Measurements from ENCODE around the gene CEP104.
"Not testable (repeated sequence)": the region's sequence is repeated elsewhere in the genome, so short reads cannot be mapped to it uniquely, and the experiment has no call there.

CEP104 gene

DNA sequence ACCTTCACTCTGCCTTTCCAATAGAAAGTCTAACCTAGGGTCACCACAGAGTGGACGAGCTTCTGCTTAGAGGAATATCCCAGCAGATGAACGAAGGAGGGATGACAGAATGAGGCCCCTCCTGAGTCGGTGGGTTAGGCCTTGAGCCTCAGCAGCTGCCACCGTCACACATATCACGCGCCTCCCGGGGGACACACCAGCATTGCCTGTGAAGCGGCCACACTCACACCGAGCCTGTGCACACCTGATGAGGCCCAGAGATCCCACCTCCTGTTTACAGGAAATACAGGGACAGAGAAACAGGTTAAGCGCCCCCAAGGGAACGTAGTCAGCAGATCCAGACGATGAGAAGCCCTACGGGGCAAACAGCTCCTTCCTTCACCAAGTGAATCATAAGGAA lies 35.6 kb downstream of the CEP104 start:
- DNase-seq: no peak

GRCh38 chr1:3821004-3821403 lies 36.0 kb downstream of the CEP104 start:
- no peak for DNase-seq

DNA sequence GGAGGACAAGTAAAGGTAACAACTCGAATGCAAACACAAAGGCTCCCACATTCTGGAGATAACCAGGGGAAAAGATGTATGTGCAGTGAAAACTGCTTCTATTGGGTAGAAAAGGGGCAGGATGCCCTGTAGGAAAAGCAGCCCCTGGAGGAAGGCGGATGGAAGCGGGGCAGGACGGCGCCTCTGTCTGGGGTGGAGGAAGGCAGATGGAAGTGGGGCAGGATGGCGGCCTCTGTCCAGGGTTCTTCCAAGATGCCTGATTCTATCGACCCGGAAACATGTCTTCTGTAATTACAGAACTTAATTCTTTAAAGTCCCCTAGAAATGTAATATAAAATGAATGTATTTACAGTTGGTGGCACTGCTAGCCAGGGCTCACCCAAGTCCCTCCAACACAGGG lies 36.7 kb downstream of the CEP104 start:
- no peak for DNase-seq

GRCh38 chr1:3819771-3820200 lies 37.2 kb downstream of the CEP104 start:
- DNase-seq: no peak

DNA sequence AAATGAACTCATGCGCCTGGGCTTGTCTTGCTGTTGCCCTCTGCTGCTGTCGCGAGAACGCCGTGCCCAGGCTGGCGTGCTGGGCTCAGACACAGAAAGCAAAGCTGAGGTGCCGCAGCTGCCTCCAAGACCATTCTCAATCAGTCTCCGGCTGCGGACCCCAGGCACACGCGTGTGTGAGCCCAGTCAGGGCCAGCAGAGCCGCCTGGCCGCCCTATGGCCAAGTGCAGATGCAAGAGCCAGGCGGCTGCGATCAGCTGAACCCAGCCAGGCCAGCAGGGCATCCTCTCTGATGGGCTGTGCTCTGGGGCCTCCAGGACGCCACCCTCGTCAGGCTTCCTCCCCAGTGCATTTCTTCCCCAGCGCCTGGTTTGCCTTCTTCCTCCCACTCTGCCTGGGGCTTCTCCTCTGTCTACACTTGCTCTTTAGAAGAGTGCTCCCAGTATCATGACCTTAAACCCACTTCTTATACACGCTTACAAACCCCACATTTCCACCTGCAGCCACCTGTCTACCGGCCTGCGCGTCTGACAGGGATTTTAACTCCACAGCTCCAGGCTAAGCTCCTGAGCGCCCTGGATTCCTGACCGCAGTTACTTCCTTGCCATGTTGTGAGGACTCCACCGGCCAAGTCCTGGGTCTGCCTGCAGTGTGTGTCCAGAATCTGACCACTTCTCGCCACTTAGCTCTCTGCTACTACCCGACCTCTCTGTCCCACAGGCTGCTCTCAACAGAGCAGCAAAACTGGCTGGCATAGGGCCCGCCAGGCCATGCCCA lies 39.0 kb downstream of the CEP104 start:
- no peak for DNase-seq

- no peak for DNase-seq
Measured at GRCh38 chr1:3817138-3817740, 39.8 kb downstream of the CEP104 start.

DNA sequence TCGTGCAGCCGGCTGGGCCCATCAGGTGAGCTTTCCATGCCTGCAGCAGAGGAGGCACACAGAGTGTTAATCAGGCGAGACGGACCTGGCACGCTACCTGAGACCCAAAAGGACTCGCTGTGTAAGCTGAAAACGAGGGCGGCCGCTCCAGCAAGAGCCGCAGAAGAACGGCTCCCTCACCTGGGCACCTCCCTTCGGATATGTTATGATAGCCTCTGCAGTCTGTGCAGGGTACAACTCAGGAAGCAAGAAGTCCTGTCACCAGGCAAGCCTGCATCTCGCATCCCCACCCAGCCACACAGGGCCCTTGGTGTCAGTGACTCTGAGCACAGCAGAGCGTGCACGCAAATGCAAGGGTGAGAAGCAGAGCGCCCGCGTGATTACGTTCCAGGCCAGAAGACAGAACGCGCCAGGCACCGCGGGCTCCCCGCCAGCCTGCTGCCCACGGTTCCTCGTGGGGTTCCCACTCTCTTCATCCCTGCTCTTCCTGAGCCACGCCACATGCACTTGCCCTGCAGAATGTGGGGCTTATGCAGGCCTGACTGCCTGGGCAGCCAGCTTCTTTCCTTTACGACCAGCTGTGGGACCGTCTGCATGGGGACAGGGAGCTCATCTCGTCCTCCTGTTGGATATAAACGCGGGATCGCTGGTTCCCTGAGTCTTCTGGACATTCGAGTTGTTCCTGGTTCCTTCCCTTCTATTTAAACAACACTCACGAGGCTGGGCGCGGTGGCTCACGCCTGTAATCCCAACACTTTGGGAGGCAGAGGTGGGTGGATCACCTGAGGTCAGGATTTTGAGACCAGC lies 40.5 kb downstream of the CEP104 start:
- no peak for DNase-seq

DNA sequence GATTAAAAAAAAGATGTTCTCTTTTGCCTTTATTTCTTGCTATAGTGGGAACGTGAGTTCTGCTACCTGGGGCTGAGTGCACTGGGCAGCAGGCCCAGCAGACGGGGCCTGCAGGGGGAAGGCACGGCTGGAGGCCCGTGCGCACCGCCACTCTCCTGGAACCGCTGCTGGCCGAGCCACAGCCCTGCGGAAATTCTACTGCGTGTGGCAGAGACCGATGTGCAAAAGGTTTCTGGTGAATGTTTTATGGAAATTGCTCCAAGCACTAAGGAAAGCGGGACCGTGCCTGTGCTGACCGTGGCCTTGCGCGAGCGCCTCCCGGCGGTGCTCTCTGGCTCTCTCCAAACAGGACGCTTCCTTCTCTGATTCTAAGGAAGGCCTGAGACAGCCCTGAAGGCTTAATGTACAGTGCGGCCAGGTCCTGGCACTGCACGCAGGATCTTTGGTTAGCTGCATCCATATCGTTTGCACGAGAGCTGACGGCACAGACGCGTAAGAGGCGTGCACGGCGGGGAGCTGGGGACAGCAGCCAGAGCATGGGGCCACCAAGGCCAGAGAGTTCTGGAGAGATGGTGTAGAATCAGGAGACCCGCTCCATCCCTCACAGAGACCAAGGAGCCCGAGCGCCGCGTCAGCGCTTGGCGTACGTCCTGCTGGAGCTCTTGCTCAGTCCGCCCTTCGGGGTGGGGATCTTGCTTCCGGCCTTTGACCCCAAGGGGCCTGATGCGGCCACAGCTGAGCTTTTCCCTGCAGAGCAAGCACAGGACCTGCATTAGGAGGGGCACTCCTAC lies 42.0 kb downstream of the CEP104 start:
- no peak for DNase-seq

GRCh38 chr1:3814065-3814464 lies 42.9 kb downstream of the CEP104 start:
- DNase-seq: no peak

GRCh38 chr1:3811595-3811911 lies 45.5 kb downstream of the CEP104 start:
- DNase-seq: no peak

DNA sequence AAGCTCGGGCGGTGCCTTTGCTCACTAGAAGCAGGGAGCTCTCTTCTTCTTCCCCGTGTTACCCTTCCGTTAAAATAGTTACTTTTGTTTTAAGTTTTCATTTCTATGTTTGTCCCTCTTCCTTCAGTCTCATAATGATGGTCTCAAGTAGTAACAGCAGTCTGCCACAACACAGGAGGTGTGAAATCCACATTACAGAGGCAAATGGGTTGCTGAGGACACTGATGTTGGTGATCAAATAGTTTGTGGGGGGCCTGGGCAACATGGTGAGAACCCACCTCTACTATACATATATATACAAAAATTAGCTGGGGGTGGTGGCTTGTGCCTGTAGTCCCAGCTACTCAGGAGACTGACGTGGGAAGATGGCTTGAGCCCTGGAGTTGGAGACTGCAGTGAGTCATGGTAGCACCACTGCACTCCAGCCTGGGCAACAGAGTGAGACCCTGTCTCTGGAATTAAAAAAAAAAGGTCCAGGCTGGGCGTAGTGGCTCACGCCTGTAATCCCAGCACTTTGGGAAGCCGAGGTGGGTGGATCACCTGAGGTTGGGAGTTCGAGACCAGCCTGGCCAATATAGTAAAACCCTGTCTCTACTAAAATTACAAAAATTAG lies 46.8 kb downstream of the CEP104 start:
- DNase-seq: not testable (repeated sequence)

DNA sequence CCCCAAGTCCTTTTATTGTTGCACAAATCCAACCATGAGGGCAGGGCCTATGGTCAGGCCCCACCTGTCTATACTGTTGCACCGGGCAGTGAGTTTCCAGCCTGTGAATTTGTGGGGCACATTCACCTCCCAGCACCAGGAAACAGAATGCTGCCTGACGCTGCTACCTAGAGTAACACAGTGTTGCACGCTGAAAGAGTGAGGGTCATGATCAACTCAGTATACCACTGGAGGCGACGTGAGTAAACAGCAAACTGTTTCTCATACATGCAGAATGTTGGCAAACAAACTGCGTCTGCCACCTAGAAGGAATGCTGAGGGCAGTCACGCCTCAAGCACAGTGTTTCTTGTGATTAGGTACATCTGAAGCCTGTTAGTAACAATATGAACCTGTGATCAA lies 47.3 kb downstream of the CEP104 start:
- no peak for DNase-seq

- DNase-seq: no peak
Measured at GRCh38 chr1:3807769-3808168, 49.2 kb downstream of the CEP104 start.

- DNase-seq: no peak
Measured at GRCh38 chr1:3805038-3805437, 52.0 kb downstream of the CEP104 start.

- DNase-seq: not testable (repeated sequence)
Measured at GRCh38 chr1:3804627-3804944, 52.4 kb downstream of the CEP104 start.

GRCh38 chr1:3803905-3804626 lies 52.9 kb downstream of the CEP104 start:
- no peak for DNase-seq

DNA sequence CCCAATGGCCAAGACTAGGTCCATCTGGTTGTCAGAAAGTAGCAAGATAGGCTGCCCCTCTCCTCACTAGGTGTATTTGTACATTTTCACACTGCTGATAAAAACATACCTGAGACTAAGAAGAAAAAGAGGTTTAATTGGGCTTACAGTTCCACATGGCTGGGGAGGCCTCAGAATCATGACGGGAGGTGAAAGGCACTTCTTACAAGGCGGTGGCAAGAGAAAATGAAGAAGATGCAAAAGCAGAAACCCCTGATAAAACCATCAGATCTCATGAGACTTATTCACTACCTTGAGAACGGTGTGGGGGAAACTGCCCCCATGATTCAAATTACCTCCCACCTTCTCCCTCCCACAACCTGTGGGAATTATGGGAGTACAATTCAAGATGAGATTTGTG lies 56.2 kb downstream of the CEP104 start:
- DNase-seq: not testable (repeated sequence)

DNA sequence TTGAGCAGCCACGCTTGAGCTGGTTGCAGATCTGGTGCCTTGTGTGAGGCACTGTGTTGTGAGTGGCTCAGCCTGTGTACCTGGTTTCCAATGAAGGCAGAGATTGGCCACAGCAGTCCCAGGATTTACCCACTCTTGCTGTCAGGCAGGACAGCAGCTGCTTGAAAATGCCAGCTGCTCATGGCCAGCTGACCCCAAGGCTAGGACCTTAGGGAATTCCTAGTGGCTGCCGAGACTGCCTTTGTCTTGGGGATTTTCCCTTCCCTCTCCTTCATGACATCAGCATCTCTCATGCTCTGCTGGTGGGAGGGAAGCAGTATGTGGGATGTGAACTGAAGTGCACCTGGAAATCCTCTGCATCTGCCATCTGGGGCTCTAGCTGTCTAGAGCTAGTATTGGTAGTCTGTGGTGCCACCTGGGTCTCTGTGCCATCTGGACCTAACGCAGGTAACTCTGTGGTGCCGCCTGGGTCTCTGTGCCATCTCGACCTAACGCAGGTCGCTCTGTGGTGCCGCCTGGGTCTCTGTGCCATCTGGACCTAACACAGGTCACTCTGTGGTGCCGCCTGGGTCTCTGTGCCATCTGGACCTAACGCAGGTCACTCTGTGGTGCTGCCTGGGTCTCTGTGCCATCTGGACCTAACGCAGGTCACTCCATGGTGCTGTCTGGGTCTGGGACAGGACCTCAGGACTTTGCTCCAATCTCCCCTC lies 56.9 kb downstream of the CEP104 start:
- no peak for DNase-seq

DNA sequence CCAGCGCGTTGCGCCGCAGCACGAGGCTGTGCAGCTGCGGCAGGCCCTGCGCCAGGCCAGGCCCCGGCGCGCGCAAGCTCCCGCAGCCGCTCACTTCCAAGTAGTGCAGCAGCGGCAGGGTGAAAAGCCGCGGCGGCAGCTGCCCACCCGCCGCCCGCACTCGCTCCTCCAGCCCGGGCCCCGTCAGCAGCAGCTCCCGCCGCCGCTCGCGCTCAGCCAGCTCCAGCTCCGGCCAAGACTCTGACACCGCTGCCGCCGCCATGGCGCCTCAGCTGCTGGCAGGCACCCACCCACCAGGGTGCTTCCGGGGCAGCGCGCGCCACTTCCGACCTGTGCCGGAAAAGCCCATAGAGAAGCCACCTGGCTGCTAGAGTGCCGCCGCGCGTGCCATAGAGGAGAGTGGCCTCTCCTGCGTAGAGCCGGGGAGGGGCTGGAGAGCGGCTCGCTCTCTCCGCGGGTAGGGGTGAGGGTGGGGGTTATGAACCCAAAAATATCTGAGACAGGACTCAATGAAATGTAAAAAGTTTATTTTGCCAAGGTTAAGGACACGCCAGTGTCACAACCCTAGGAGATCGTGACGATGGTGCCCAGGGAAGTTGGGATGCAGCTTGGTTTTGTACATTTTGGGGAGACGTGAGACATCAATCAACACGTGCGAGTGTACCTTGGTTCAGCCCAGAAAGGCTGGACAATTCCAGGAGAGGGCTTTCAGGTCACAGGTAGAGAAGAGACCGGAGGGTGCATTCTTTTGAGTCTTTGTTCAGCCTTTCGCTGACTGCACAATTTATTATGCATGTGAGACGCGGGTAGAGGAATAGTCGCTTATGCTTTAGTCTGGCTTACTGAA lies 60.6 kb downstream of the CEP104 start, which contains the start of gene LRRC47:
Gene LRRC47, minus strand, starts transcription at position 284 of the 847 bp plus-strand sequence. Its CDS starts 22 bp downstream, at position 262.
- DNase-seq: peak; percentile 94

Measured in effector CD4-positive, alpha-beta T cell (primary cell).